Activated CD4-positive, alpha-beta T cell treated with anti-CD3 and anti-CD28 coated beads, Interleukin-2, amount 50 U/mL, for 1 hour (primary cell): ENCODE results near the gene EHMT1.

Experiments
- DNase-seq: peaks from one replicate; pipeline ENCODE4 v3.0.0-alpha.2; 2020

EHMT1 gene

GRCh38 chr9:137647096-137647714 lies 28.4 kb downstream of the EHMT1 start:
- no peak for DNase-seq

- no peak for DNase-seq
Observed at GRCh38 chr9:137648396-137648795, 29.6 kb downstream of the EHMT1 start.

DNA sequence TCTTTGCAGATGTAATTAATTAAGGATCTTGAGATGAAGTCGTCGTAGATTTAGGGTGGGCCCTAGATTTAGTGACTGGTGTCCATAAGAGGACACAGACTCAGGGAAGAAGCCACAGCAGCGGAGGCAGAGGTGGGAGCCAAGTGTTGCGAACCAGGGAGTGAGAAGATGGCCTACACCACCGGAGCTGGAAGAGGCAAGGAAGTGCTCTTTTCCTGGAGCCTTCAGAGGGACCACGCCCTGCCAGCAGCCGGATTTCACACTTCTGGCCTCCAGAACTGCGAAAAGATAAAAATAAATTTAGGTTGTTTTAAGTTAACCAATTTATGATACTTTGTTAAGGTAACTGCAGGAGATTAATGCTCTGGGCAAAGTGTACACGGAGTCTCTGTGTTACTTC lies 30.7 kb downstream of the EHMT1 start:
- no peak for DNase-seq

DNA sequence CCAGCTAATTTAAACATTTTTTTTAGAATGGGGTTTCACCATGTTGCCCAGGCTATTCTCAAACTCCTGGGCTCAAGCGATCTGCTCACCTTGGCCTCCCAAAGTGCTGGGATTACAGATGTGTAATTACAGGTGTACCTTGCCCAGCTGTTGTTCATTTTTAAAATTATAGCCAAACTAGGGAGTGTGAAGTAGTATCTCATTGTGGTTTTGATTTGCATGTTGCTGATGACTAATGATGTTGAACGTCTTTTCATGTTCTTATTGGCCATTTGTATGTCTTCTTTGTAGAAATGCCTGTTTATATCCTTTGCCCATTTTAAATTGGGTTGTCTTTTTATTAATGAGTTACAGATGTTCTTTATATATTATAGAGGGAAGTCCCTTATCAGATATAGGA lies 31.5 kb downstream of the EHMT1 start:
- no peak for DNase-seq

GRCh38 chr9:137650779-137651178 lies 32.0 kb downstream of the EHMT1 start:
- DNase-seq, result no peak

GRCh38 chr9:137656416-137656815 lies 37.6 kb downstream of the EHMT1 start:
- DNase-seq, result no peak

DNA sequence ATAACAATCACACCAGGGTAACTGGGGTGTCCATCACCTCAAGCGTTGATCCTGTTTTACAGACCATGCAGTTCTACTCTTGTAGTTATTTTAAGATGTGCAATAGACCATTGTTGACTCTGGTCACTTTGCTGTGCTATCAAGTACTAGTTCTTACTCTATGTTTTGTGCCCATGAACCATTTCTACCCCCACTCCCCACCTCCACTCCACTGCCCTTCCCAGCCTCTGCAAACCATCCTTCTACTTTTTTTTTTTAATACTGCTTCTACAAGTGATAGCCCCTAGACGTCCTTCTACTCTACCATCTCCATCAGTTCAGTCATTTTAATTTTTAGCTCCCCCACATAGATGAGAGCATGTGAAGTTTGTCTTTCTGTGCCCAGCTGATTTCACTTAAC lies 38.8 kb downstream of the EHMT1 start:
- DNase-seq, result no peak

DNA sequence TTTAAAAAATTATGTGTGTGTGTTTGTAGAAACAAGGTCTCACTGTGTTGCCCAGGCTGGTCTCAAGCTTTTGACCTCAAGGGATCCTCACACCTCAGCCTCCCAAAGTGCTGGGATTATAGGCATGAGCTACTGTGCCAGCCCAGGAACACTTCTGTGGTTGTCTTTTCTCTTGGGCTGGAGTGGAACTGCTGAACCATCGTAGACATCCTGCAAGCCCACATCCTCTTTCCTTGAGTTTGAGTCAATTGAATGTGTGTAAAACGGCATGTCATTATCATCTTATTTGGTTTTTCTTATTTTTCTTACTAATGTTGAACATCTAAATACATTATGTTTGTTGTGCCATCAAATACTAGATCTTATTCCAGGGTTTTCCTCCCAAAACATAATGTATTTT lies 40.0 kb downstream of the EHMT1 start:
- no peak for DNase-seq

GRCh38 chr9:137660144-137660543 lies 41.3 kb downstream of the EHMT1 start:
- no peak for DNase-seq

DNA sequence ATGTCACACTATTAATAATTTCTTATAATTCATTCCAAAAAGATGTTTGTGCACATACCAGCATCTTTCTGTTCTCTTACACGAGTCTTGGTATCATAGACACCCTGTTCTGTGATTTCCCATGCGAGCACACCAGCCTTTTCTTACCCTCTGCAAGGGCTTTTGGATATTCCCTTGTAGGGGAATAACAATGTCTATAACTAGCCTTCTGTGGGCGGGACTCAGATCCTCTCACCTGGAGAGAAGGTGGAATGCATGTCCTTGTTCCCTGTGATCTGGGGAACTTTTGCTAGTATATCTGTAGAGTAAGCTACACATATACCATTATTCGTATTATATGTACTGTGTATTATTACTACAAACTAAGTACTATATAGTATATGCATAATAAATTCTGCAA lies 44.8 kb downstream of the EHMT1 start:
- DNase-seq, result no peak

DNA sequence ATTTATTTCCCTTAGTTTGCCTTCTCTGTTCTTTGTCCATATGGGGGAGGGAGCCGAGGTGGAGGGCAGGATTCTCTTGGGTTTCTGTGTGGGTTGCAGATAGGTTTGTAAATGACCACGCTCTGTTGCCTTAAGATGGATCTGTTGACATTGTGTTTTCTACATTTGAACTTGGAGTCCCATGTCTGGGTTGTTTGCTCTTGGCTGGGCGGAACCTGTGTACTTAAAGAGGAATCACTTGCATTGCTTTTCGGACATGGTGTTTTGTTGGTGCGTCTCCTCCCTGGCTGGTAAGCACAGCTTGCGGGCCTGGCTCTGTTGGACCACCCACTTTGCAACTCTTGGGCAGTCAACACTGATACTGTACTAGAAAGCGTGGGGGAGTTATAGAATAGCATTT lies 45.9 kb downstream of the EHMT1 start:
- no peak for DNase-seq

DNA sequence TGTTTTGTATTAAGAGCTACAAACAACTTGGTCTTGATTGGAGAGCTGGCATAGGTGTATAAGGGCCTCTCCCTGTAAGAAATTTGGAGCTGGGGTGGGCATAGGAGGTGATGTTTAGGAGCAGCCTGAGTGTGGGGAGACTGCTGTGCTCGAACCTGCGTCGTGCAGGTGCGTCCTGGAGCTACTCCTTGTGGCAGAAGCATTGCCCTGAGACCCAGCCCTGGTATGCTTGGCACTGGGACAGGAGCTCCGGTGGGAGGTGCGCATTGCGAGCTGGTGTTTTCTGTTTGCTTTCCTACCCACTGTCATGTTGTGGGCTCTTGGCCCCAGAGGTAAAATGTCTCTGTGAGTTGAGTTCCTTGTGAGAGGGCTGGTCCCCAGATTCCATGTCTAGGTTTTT lies 46.4 kb downstream of the EHMT1 start:
- no peak for DNase-seq

DNA sequence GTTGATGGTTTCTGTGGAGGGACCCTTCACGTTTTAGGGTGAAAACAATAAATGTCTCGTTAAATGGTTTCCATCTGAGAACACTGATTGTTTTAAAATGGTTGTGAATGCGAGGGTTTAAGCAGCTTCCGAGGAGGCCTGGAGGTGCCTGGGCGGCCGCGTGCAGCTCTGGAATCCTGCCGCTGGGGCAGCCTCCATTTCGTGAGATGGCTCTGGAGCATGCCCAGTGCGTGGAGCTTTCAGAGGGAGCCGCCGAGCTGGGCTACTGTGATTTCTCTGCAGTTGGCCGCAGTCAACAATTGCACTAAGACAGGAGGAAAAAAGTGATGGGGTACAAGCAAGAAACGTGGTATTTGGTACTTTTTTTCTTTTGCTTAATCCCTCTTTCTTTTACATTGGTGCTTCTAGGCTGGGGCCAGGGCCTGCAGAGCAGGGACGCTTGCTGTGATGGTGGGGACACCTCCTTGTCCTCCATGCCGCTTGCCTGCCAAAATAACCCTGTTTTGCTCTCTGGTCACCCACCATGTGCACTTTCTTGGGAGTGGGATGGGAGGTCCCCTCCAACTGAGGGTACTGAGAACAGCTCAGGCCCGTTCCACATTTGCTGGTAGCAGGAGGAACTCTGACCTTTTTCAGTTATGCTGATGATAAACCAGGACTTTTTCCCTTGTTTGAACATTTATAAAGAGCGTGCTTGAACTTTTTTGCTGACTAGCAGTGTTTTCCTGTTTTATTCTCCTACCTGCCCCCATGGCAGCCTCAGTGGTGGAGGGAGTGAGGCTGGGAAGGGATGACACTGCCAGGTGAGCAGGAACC lies 47.1 kb downstream of the EHMT1 start:
- DNase-seq, result no peak

DNA sequence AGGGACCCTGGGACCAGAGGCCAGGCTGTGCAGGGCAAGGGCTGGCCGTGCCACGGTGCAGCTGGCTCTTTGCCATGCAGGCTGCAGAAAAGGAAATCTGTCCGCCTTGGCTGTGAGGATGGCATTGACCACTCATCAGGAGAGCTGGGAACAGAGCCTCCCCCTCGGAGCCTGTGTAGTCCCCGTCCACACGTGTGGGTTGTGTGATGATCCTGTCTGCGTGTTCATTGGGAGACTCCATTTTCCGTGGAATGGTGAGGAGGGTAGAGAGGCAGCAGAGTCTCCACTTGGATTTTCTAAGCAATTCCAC lies 47.7 kb downstream of the EHMT1 start:
- DNase-seq, result no peak

DNA sequence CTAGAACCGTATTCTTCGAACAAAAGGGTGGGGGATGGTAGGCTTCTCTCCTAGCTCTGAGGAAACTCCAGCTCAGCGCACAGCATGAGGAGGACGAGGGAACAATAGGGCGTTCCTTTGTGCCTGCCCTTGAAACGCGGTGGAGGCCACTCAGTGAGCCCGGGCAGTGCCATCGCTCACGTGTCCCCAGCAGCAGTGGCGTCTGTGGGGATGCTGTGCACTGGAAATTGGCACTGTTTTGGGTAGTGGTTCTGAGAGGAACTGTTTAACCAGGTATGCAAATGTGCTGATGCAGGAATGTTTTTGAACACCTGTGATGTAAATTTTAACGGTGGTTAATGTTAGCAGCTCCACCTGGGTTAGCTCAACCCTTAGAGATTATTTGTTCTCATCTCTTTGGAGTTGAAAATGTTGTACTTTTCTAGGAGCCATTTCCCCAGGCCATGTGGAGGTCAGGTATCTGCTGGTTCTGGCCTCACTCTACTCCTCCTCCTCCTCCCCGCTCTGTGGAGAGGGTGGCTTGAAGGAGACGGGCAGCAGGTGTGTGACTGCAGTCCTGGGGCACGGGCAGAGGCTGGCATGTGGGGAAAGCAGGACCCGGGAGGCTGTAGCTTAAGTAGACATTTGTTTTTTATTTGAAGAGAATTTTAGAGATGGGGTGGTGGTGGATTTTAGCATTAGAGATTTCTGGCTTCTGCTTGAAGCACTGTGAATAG lies 48.3 kb downstream of the EHMT1 start:
- no peak for DNase-seq

- no peak for DNase-seq
Observed at GRCh38 chr9:137668203-137668602, 49.4 kb downstream of the EHMT1 start.

GRCh38 chr9:137669261-137669672 lies 50.5 kb downstream of the EHMT1 start:
- no peak for DNase-seq

GRCh38 chr9:137670391-137671195 lies 51.8 kb downstream of the EHMT1 start:
- no peak for DNase-seq

DNA sequence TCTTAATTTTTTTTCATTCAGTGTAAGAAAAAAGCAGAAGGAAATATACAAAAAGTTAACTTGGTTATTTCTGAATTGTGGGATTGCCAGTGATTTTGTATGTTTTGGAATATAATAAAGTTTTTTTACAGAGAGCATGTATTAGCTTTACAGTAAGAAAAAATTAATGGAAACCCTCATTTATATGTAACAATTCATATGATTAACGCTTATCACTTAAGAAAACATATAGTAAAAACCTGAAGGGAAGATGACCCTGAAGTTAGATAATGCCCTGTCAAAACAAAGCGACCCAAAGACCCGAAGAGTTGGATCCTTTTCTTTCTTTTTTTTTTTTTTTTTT lies 52.4 kb downstream of the EHMT1 start:
- DNase-seq, result no peak

- DNase-seq, result no peak
Observed at GRCh38 chr9:137671721-137672120, 52.9 kb downstream of the EHMT1 start.

DNA sequence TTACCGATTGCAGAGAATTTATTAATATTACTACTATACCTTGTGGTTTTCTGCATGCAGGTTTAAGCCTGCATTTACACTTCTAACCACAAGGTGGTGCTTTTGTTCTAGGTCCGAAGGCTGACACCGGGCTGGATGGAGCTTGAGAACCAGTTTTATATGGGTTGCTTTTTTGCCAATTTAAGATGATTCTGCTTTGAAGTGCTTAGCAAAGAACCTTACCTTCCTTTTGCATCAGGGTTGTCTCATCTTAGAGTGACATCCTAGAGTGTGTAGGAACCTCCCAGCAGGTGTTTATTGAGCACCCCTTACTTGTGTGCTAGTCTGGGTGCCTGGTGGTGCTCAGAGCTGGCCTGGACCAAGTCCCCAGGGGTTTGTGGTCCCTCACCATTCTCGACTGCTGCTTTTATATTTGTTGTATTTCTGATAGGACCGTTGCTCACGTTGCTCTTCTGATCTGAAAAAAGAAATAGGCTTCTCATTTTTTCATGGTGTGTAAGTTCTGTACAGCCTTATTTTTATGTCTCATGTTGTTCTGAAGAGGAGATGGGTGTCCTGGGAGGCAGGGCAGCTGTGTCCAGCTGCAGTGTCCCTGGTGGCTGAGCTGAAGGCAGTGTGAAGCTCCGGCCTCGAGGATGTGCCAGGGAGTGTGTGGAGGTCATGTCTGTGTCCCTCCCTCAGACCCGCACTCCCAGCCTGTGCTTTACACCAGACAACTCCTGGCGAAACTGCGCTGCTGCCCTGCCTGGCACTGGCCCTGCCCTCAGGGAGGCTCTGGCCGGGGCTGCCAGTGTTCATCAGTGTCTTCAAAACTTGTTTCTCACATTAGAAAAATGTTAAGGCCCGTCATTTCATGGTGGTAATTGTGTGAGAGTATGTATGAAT lies 54.3 kb downstream of the EHMT1 start:
- DNase-seq, result peak; percentile 27

- no peak for DNase-seq
Observed at GRCh38 chr9:137673886-137674285, 55.1 kb downstream of the EHMT1 start.
